ENCODE data around the gene AMPD3. TPM values are rescaled to one million over a fixed set of nuclear protein-coding genes. Genes with fewer than 3 reads are reported as not detected.

Gene AMPD3
- total and polyA plus RNA-seq, 7 donors, result 4.2 to 8.1 (median 5.0) TPM

GRCh38 chr11:10502770-10503169 lies 47.7 kb downstream of the AMPD3 start:
- intact Hi-C loops (cut with DNase I), result no loop called here
- TF ChIP-seq EP300 (IDR thresholded peaks at IDR 0.05) (no peak), POLR2A (IDR thresholded peaks at IDR 0.05) (no peak), POLR2AphosphoS5 (IDR thresholded peaks at IDR 0.05) (no peak), CTCF (IDR thresholded peaks at IDR 0.05) (no peak)
- Histone ChIP-seq H3K27ac (no peak overlapping the region), H3K27me3 (no peaks in the 10 kb centered on the region), H3K4me3 (no peak overlapping the region), H3K36me3 (peaks cover 0 to 10% (median 0%) of the 10 kb centered on the region in 4 donors), H3K9me3 (no peaks in the 10 kb centered on the region), H3K4me1 (peaks cover 0 to 5% (median 5%) of the 10 kb centered on the region in 4 donors)
- DNase-seq, result peak; percentile 57
- 78 to 92% methylated on average over 3 of the region's 3 CpGs for WGBS, 2 donors

- WGBS, 2 donors, result 56 to 90% methylated on average over 2 of the region's 2 CpGs
- Histone ChIP-seq H3K4me3 (no peak overlapping the region), H3K4me1 (peaks cover 0 to under 1% (median under 1%) of the 10 kb centered on the region in 4 donors), H3K9me3 (no peaks in the 10 kb centered on the region), H3K36me3 (peaks cover 0 to 10% (median 0%) of the 10 kb centered on the region in 4 donors), H3K27me3 (no peaks in the 10 kb centered on the region), H3K27ac (no peak overlapping the region)
- peak; percentile 22 for DNase-seq
- intact Hi-C loops (cut with DNase I), result no loop called here
- TF ChIP-seq CTCF (IDR thresholded peaks at IDR 0.05) (no peak), POLR2AphosphoS5 (IDR thresholded peaks at IDR 0.05) (no peak), EP300 (IDR thresholded peaks at IDR 0.05) (no peak), POLR2A (IDR thresholded peaks at IDR 0.05) (no peak)
Measured at GRCh38 chr11:10503221-10503620, 48.2 kb downstream of the AMPD3 start.

GRCh38 chr11:10503777-10504480 lies 48.9 kb downstream of the AMPD3 start:
- peak; percentile 48 for DNase-seq
- TF ChIP-seq EP300 (IDR thresholded peaks at IDR 0.05) (no peak), POLR2AphosphoS5 (IDR thresholded peaks at IDR 0.05) (no peak), POLR2A (IDR thresholded peaks at IDR 0.05) (no peak), CTCF (IDR thresholded peaks at IDR 0.05) (no peak)
- H3K4me1 ChIP-seq, result no peaks in the 10 kb centered on the region
- WGBS, 2 donors, result 89 to 93% methylated on average over 5 of the region's 5 CpGs
- H3K4me3 ChIP-seq, result no peak overlapping the region
- no peaks in the 10 kb centered on the region for H3K9me3 ChIP-seq
- H3K27ac ChIP-seq, result no peak overlapping the region
- H3K36me3 ChIP-seq, result peaks cover 0 to 10% (median 0%) of the 10 kb centered on the region in 4 donors
- intact Hi-C loops (cut with DNase I), result no loop called here
- no peaks in the 10 kb centered on the region for H3K27me3 ChIP-seq

GRCh38 chr11:10504490-10504889 lies 49.4 kb downstream of the AMPD3 start:
- TF ChIP-seq POLR2AphosphoS5 (IDR thresholded peaks at IDR 0.05) (no peak), POLR2A (IDR thresholded peaks at IDR 0.05) (no peak), EP300 (IDR thresholded peaks at IDR 0.05) (no peak), CTCF (IDR thresholded peaks at IDR 0.05) (no peak)
- Histone ChIP-seq H3K27ac (no peak overlapping the region), H3K4me1 (no peaks in the 10 kb centered on the region), H3K9me3 (no peaks in the 10 kb centered on the region), H3K36me3 (peaks cover 0 to 10% (median 0%) of the 10 kb centered on the region in 4 donors), H3K4me3 (no peak overlapping the region), H3K27me3 (no peaks in the 10 kb centered on the region)
- DNase-seq, result peak; percentile 30
- intact Hi-C loops (cut with DNase I), result no loop called here
- 95 to 96% methylated on average over 11 of the region's 11 CpGs for WGBS, 2 donors

Data from sigmoid colon (tissue), 7 donors.